LHCN-M2 (cell line): Measurements from ENCODE around the gene TP53I11. TPM values are rescaled to one million over a fixed set of nuclear protein-coding genes. Genes with fewer than 3 reads are reported as not detected.

Experiments used
- DNase-seq: peaks from one replicate; pipeline ENCODE4 v3.0.0-alpha.2; 2012; ENCODE audit warnings: low read depth
- total RNA-seq: library from RNA; depleted of rRNA; stranded (reverse); fragments of >200 nt; gene quantifications from 2 replicates; pipeline ENCODE4 v1.2.3, GENCODE V29; 2014

The TP53I11 gene
- total RNA-seq, 1 experiment from 2014 or later = 21.6 TPM

DNA sequence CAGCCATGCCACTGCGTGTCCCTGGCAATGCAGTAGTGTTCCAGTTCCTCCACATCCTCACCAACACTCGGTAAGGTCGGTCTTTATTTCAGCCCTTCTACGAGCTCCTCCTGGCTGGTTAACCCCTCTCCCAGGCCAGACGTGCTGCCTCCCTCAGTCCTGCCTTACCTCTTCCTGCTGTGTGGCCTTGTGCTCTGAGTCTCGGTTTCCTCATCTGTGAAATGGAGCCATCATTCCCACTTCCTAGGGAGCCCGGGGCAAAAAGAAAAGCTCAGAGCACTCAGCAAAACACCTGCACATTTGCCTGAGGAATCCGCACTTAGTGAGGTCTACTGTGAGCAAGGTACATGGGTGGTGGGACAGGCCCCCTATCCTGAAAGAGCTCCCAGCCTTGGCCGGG lies 9.8 kb downstream of the TP53I11 start:
- no peak for DNase-seq

DNA sequence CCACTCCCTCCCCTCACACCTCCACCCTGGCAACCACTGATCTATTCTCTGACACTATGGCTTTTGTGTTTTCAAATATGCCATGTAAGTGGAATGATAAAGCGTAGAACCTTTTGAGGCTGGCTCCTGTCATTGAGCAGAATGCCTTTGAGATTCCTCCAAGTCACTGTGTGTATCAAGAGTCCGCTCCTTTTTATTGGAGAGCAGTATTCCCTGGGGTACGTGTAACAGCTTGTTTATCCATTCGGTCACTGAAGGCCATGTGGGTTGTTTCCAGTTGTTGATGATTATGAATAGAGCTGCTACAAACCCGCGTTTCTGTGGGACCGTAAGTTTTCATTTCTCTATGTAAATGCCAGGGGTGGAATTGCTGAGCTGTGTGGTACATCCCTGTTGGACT lies 10.3 kb downstream of the TP53I11 start:
- no peak for DNase-seq

DNA sequence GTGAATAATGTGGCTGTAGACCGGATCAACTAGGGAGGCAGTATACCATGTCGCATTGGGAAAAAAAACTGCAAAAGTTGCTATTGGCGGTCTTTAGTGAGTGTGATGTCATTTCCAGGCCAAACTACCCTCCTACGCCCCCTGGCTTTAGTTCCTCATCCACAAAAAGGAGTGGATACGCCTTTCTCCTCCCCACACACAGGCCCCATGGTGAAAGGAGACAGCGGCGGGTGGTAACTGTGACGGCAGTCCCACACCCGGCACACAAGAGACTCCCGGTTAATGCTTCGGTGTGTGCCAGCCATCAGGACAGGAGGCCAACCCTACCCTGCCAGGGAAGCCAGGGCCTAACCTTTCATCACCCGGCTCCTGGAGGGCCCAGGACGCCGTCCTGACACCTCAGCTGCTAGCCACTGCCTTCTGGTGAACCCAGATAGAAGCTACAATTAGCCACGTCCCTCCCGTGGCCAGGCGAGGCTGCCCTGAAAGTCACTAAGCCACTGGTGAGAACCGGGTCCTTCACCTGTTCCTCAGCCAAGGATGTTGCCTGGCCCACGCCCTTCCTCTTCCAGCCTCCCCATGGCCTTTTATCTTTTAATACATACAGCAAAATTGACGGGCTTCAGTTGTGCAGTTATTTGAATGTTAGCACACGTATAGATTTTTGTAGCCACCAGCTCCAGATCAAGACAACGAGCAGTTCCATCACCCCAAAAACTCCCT lies 10.8 kb downstream of the TP53I11 start:
- no peak for DNase-seq

DNA sequence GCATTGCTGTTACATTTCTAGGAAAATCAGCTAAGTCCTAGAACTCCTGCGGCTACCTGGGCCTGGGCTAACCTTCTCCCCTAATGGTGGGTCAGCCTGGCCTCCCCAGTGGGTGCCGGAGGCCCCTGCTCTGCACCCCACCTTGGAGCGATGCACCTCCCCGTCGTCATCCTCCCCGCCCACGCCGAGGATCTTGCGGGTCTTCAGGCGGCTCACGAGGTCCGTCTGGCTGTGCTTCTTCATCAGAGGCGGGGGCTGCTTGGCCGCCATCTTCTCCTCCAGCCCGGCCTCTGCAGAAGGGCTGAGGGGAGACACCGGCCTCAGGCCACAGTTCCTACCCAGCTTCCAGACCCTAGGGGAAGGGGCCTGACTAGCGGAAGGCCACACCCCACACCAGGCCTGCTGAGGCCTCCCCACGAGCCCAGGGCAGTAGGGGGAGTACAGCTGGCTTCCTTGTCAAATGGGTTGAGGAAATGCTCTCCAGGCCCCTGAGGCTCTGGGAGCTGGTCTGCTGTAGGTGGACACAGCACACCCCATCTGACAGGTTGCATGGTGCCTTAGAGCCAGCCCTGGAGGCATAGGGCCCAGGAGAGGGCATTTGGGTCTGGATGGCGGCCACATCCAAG lies 12.5 kb downstream of the TP53I11 start:
- no peak for DNase-seq

DNA sequence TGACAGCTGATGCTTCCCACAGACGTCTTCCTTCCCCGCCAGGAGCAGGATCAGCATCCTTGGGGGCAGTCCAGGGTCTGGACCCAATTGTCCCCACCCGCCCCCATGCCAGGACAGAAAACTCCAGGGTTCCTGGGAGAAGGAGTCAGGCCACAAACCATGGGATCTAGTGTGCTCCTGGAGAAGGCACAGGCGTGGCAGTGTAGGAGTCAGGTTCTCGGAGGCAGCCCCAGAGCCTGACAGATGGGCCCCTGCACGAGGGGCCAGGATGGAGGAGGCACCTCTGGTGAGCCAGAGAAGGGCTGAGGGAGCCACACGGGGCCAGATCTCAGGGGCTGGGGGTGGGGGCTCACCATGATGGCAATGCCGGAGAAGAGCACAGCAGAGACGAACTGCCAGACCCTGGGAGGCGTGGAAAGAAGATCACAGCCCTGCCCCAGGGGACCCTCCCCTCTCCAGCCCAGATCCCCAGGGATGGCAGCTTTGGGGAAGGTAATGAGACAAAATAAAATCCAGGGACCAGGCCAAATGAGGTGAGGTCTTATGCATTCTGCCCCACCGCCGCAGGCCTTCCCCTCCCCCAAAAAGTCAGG lies 13.6 kb downstream of the TP53I11 start:
- no peak for DNase-seq

DNA sequence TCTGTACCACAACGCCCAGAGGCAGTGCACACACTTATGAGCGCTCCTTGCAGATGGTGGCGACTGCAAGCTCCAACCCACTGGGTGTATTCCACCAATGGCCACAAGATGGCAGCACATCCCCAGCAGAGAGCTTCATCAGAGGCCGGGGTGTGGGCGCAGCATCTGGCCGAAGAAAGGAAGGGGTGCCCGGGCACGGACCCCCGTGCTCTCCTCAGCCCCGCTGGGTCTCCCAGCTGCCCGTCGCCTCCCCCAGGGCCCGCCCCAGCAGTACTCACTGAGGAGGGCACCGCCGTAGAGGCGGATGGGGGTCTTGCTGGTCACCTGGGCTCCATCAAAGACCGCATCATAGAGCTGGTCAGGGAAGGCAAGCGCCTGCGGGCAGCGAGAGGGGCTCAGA lies 14.2 kb downstream of the TP53I11 start:
- DNase-seq = peak; percentile 66

DNA sequence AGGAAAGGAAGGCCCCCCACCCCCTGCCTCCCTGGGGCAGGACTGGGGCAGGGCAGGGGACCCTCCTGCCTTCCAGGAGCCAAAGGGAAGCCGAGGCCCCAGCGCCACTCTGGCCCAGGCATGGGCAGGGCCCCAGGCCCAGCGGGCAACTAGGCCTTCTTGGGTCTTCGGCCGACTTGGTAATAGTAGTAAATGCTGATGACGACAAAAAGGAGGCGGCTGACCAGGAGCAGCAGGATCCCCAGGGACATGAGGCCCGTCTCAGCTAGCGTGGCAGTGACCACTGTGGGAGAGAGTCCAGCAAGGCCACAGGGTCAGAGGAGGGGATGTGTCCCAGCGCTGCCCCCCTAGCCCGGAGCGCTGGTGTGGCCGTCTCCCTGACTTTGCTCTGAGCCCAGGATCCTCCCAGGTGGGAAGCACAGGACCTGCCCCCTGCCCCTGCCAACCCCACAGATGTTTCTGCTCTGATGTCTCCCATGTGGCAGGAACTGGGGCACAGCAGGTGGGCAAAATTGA lies 15.9 kb downstream of the TP53I11 start:
- no peak for DNase-seq

DNA sequence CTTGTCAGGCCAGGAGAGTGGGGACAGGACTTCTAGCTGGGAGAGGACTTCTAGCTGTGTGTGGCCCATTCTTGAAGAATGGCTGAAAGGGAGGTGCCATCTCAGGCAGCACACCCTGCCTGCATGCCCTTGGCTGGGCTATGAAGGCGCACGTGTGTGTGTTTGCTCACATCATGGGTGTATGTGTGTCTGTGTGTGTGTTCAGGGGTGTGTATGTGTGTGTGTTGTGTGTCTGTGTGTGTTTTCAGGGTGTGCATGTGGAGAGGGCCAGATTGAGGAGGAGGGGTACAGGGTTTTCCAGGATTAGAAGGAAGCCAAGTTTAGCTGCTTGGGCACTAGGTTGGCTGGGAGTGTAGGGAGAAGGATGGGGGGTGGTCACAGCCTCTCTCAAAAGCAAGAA lies 16.6 kb downstream of the TP53I11 start:
- DNase-seq = no peak

DNA sequence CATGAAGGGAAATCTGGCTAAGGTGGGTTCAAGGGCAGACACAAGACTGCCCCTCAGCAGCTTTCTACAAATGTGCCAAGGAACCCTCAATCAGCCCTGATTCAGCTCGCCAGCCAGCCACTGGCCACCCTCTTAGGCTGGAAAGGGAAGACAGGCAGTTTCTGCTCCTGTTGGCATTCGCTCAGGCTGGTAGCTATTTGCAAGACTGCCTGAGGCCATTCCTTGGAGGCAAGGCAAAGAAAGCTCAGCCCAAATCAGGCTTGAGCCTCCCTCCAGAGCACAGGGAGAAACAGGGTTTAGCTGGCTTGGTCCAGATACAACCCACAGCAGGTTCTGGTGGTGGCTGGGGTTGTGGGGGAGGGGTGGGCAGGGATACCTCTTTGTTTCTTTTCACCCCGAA lies 19.2 kb downstream of the TP53I11 start:
- no peak for DNase-seq

DNA sequence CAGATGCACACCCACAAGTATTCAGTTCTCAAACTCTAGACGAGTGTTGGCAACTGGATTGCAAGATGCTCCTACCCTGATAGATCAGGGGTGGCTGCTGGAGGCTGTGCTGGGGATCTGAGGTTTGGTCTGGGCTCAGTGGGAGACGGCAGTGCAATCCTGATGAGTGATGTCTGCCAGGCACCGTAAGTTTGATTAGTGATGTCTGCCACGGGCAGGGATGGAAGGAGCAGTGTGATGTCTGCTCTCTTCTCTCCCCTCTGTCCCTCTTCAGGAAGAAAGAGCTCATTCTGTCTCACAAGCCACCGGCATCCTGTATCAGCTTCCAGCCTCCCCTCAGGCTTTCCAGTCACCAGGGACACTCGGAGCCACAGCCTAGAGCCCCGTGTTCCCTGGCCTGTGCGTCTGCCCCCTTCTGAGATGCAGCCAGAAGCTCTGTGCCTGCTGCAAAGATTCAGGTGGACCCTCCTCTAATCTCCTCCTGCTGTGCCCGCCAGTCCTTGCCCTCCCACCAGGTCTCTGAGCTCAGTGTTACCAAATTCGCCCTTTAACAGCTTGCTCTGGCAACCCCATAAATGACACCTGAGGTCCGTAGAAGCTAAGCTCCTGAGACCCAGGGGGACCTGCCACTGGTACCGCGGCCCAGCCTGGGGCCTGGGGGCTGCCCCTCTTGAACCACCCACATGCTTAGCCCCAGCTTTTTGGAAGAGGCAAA lies 19.9 kb downstream of the TP53I11 start:
- DNase-seq = peak; percentile 10

DNA sequence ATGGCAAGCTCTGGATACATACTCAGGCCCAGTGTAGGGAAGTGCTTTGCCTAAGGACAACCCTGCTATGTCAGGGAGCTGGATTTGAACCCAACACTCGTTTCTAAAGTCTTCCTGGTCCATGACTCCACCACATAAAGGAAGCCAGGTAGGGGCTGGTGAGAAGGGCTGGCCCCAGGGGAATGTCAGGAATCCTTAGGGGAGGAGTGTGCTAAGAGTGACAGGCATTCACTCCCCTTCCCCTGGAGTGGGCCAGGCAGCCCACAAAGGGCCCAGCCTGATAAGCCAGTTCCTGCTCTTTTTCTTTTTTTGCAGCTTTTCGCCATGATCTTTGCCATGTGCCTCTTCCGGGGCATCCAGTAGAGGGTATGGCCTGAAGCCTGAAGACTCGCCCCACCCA lies 21.9 kb downstream of the TP53I11 start:
- no peak for DNase-seq

DNA sequence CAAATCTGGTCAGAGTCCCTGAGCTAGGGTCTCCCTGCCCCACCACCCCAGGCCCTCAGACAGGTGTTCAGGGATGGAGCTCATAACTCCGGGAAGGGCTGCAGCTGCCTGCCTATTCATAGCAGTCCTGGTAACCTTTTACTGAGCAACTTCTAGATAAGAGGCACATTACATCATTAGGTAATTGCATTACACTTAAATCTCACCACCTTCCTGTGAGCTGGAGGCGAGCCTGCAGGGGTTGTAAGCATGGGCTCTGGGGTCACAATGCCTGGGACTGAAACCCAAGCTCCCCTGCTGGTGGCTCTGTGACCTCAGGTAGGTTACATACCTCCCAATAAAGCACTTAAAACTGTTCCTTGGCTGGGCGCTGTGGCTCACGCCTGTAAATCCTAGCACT lies 22.5 kb downstream of the TP53I11 start:
- DNase-seq = no peak

DNA sequence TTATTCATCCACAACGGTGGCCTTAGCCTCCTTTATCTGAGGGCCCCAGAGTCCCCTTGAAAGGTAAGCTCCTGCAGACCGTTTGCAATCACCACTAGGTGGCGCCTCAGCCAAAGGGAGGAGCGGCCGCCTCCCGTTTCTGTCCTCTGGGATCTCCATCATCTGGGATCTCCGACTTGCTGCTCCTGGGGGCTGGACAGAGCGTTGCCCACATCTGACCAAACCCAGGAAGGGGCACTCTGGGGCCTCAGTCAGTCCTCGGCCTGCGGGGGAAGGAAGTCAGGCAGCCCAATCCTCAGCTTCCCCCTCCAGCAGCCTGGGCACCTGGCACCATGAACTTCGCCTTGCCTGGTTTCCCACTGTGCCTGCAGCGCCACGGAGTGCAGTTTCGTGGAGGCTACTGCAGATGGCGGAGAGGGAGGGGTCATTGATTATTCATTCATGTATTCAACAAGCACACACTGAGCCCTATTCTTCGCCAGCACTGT lies 23.5 kb downstream of the TP53I11 start:
- DNase-seq = peak; percentile 58

DNA sequence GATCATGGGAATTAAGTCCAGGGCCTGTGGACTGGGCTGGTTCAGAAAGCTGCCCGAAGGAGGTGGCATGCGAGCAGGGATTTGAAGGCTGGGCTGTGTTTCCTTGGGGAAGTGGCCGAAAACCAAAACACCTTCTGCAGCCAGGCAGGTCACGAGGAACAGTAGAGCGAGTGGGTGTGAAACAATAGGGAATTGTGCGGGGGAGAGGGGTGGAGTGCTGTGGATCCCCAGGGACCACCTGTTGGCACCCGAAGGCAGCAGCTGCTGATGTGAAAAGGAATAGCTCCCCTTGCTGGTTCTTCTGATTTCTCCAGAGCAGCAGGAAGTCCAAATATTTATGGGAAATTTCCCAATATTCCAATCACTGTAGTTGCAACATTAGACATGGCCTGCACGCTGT lies 24.6 kb downstream of the TP53I11 start:
- DNase-seq = no peak

DNA sequence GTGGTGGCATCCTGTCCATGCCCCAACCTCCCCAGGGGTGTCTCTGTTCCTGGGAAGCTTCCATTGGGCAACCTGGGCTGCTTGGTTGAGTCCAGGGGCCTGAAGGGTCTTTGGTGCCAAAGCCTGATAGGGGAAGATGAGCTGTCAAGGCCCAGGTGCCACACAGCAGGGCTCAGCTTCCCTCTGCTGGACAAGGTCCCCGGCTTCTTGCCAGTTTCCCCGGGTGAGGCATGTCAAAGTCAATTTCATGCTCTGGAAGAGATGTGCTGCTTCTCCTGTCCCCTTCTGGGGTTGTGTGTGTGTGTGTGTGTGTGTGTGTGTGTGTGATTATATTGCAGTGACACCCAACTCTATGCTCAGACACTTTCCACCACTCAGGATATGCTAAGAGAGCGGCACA lies 26.9 kb downstream of the TP53I11 start:
- DNase-seq = no peak

DNA sequence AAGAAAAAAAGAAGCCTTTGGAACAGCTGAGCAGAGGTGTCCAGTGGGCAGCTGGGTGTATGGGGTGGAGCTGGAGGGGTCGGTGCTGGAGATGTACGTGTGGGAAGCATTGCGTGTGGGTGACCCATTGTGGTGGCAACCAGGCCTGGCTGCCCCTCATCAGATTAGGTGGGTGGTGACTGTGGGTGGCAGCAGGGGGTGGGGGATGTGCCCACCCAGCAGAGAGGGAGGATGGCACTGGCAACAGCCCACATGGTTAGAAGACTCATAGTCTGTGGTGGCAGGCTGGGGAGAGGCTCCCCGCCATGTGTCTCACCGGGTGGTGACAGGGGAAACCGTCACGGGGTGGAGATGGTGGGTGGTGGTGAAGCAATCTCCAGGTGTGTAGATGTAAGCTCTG lies 27.6 kb downstream of the TP53I11 start:
- DNase-seq = no peak

DNA sequence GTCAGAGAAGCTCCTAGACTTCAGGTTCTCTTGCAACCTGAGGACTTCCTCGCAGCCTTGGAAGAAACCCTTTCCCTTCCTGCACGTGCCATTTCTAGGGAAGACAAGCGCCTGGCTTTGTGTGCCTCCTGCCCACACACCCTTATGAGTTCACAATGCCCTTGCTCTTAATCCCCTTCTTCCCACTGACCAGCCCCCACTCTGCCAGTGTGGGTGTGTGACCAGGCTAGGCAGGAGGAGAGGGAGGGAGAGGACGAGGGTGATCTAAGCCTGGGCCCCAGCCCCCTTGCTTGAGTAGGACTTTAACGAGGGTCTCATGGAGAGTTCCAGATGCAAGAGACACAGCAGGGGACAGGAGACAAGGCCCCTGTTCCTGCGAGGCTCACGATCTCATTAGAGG lies 30.2 kb downstream of the TP53I11 start:
- DNase-seq = no peak

DNA sequence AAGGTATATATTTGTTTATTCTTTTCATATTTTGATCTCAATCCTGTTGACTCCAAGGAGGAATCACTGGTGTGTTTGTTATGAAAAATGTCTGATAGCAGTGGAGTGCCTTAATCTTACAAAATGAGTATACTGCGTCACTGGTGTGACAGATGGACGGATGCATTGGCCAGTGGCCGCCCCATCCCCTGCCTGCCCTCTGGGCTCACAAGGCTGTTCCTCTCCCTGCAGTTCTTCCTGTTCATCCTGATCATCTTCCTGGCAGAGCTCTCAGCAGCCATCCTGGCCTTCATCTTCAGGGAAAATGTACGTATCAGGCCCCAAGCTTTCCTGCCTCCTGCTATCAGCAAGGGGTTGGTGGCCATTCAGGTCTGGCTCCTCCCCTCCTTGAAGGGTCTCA lies 32.9 kb downstream of the TP53I11 start:
- DNase-seq = no peak

DNA sequence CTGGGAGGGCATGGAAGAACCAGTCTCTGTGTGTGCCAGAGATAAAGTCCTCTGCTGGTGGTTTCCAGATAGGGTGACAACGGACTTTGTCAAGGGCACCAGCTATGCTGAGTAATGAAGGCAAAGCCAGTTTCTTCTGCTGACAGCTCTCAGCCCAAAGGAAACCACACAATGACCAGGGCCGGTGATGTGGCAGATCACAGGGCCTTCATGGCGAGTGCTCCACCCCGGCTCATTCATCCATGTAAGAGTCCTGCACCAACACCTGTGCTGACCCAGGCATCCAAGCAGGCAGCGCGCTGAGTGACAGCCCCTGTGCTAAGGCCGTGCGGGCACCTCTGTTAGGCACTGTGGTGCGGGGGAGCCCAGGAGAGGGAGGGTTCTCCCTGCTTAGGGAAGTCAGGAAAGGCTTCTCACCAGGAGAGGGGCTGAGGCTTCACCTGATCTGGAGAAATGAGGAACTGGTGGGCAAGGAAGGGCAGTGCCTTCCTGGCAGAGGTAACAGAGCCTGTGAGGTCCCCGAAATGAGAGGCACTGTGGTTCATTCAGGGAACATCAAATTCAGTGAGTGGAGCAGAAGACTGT lies 33.8 kb downstream of the TP53I11 start:
- no peak for DNase-seq

DNA sequence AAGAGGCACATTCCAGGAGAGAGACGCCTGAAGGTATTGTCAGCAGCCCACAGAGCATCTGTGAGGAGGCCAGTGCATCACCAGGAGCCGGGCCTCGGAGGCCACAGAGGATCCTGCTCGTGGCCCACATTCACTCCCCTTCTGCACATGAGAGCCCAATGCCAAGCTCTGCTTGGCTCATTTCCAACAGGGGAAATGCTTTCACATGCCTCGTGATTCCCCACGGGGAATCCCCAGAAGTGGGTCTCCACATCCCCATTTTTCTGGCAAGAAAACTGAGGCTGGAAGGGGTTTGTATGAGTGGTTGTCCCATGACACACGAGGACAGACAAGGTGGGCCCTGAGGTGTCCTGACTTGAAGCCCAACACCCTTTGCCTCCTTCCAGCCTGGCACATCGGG lies 34.4 kb downstream of the TP53I11 start:
- no peak for DNase-seq

DNA sequence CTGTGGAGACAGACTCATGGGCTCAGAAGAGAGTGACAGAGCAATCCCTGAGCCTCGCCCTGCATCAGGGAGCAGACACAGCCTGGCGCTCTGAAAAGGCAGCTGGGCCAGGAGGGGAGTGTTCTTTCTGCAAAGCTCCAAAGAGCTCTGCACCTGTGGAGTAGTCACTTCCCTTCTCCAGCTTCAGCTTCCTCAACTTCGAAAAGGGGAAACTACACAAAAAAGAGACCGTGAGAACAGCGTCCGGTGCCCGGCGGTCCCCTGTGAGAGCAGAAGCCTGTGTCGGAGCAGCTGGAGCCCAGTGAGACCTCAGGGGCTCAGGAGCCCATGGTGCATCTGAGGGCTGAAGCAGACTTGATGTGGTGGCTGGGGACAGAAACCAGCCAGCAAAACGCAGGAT lies 35.1 kb downstream of the TP53I11 start:
- no peak for DNase-seq

DNA sequence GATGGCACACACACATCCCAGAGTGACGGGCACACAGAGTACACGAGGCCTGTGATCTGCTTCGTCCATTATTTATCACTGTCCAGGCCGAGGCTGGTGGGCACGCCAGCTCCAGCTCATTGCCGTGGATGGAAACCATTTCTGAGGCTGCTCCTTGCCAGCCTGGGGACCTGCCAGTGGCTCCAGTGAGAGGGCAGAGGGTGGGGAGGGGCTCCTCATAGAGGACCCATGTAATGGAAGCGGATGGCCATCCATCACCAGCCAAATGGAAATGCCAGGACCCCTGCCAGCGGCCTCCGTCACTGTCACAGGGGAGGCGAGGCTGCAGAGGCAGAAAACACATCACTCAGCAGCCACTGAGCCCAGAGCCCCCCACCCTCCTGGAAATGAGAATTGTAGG lies 35.7 kb downstream of the TP53I11 start:
- DNase-seq = no peak
